ENCODE data around the gene RHOBTB3. TPM values are rescaled to one million over a fixed set of nuclear protein-coding genes. Genes with fewer than 3 reads are reported as not detected.

Gene RHOBTB3
- total RNA-seq, 4 donors from 2014 or later = 40.1 to 134 (median 86.9) TPM

DNA sequence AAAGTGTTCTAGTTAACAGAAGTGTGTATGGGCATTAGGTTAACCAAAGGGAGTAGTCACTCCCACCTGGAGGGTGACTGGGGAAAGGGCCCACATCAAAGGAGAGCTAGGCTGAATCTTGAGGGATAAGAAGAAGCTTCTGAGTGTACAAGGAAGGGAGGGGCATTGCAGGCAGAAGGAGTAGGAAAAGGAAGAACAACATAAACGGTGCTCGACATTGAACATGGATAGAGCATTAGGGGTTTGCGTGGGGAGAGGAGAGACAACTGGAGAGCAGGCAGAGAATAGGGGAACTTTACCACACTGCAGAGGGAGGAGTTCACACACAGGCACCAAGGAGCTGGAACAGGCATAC, 96.7 kb downstream of the RHOBTB3 start:
- no peak overlapping the region for H3K4me3 ChIP-seq
- H3K9me3 ChIP-seq = no peaks in the 10 kb centered on the region
- in situ Hi-C loops (cut with MboI; ENCODE audit: low sequenced_read_pairs in 4 of 4) = loop anchor here in 1 of 4 donors (25.0 kb wide), 1 partner anchor 884 kb away; no protein-coding TSS in a partner anchor
- ATAC-seq = no peak
- no peaks in the 10 kb centered on the region for H3K36me3 ChIP-seq
- TF ChIP-seq, protein P1, sequence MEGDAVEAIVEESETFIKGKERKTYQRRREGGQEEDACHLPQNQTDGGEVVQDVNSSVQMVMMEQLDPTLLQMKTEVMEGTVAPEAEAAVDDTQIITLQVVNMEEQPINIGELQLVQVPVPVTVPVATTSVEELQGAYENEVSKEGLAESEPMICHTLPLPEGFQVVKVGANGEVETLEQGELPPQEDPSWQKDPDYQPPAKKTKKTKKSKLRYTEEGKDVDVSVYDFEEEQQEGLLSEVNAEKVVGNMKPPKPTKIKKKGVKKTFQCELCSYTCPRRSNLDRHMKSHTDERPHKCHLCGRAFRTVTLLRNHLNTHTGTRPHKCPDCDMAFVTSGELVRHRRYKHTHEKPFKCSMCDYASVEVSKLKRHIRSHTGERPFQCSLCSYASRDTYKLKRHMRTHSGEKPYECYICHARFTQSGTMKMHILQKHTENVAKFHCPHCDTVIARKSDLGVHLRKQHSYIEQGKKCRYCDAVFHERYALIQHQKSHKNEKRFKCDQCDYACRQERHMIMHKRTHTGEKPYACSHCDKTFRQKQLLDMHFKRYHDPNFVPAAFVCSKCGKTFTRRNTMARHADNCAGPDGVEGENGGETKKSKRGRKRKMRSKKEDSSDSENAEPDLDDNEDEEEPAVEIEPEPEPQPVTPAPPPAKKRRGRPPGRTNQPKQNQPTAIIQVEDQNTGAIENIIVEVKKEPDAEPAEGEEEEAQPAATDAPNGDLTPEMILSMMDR (IDR thresholded peaks at IDR 0.05 in 4 of 5, conservative IDR thresholded peaks at IDR 0.05 in 1 of 5) = no peak
- no peak for TF ChIP-seq POLR2A (IDR thresholded peaks at IDR 0.05)
- H3K4me1 ChIP-seq = peaks cover 18 to 20% of the 10 kb centered on the region in 2 donors
- H3K27ac ChIP-seq = peak overlapping the region in 1 of 4 donors; percentile 31
- no peaks in the 10 kb centered on the region for H3K27me3 ChIP-seq
- intact Hi-C loops (cut with DNase I; ENCODE audit: low total_unique reads) = no loop called here
- DNase-seq = no peak

DNA sequence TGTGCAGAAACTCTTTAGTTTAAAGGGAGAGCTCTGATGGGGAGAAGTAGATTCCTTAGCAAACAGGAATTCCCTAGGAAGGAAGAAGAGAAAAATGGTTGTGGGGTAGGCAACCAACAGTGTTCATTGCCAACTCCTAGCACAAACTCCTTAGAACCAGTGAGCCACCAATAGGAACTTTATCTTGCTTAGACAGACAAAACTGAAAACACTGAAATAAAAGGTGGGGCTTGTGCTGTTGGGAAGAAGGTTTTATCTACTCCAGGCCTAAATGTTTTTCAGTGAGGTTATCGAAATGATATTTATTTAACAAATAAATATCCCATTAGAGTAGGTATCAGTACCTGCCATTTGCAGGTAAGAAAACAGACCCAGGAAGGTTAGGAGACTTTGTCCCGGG, 99.1 kb downstream of the RHOBTB3 start:
- Histone ChIP-seq H3K9me3 (no peaks in the 10 kb centered on the region), H3K36me3 (no peaks in the 10 kb centered on the region), H3K27me3 (no peaks in the 10 kb centered on the region), H3K4me3 (no peak overlapping the region), H3K27ac (no peak overlapping the region), H3K4me1 (peaks cover 5 to 9% of the 10 kb centered on the region in 2 donors)
- no peak for TF ChIP-seq POLR2A (IDR thresholded peaks at IDR 0.05)
- intact Hi-C loops (cut with DNase I; ENCODE audit: low total_unique reads) = no loop called here
- ATAC-seq (no peak), DNase-seq (no peak)
- in situ Hi-C loops (cut with MboI; ENCODE audit: low sequenced_read_pairs in 4 of 4) = loop anchor here in 2 of 4 donors (10.0 to 25.0 kb wide), 2 partner anchors 875 to 882 kb away; no protein-coding TSS in a partner anchor

DNA sequence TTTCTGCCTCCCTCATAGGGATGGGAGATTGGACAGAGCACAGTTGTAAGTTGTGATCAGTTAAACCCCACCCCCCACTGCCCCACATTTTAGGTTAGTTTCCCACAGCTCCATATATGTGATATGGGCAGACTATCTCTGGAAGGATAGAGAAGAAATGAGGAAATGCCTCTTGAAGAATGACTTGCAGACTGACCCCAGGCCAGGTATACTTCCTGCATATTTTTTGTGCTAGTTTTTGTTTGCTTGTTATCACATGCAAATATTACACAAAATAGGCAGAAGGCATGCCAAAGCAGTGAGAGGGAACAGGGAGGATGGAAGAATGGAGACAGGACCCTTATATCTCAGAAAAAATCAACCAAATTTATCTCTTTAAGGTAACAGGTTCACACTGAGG, 101.5 kb downstream of the RHOBTB3 start:
- Histone ChIP-seq H3K9me3 (no peaks in the 10 kb centered on the region), H3K4me1 (peaks cover 21 to 29% of the 10 kb centered on the region in 2 donors), H3K27me3 (no peaks in the 10 kb centered on the region), H3K36me3 (no peaks in the 10 kb centered on the region), H3K4me3 (no peak overlapping the region), H3K27ac (peak overlapping the region in 2 of 4 donors; percentile 91 to 95)
- in situ Hi-C loops (cut with MboI; ENCODE audit: low sequenced_read_pairs in 4 of 4) (loop anchor here in 2 of 4 donors (10.0 to 25.0 kb wide), 2 partner anchors 872 to 880 kb away; no protein-coding TSS in a partner anchor), intact Hi-C loops (cut with DNase I; ENCODE audit: low total_unique reads) (no loop called here)
- TF ChIP-seq, protein P1 (IDR thresholded peaks at IDR 0.05 in 4 of 5, conservative IDR thresholded peaks at IDR 0.05 in 1 of 5) = no peak
- TF ChIP-seq POLR2A (IDR thresholded peaks at IDR 0.05) = no peak
- DNase-seq (no peak), ATAC-seq (no peak)

DNA sequence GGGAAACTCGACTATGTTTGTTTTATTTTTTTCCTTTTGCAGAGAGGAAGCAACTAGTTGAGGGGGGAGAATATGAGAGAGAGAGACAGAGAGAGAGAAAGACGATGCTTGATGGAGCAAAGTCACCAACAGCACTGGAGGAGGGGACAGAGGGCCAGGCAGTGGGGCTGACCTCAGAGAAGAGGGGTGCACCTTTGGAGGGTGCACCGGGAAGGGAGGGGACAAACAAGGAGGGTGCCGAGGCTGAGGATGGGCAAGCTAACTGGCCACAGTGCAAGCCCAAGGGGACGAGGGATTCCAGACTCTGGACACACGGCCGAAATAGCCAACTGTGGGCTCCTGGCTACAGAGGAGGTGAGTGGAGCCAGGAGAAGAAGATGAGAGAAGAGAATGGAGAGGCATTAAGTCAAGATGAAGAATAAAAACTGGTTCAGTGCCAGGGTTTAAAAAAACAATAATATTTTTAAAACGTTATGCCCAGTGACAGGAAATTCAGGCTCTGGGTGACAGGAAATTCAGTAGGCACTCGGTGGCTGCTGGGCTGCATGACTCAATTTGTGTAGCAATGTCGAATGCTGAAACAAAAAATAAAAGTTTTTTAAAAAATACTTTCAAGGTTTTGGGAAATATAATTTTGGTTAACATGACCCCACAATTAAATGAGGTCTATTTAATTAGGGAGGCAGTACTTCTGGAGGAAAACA, 104.7 kb downstream of the RHOBTB3 start:
- H3K27me3 ChIP-seq = no peaks in the 10 kb centered on the region
- ATAC-seq = no peak
- H3K36me3 ChIP-seq = no peaks in the 10 kb centered on the region
- peaks cover 21 to 56% of the 10 kb centered on the region in 2 donors for H3K4me1 ChIP-seq
- H3K4me3 ChIP-seq = peak overlapping the region; percentile 59 to 78 (median 66)
- intact Hi-C loops (cut with DNase I; ENCODE audit: low total_unique reads) (loop anchor here (1.0 to 5.0 kb wide), 5 partner anchors 7 to 866 kb away; partner anchors contain the start of genes GLRX and RFESD), in situ Hi-C loops (cut with MboI; ENCODE audit: low sequenced_read_pairs in 4 of 4) (loop anchor here in 2 of 4 donors (10.0 to 25.0 kb wide), 2 partner anchors 869 to 876 kb away; no protein-coding TSS in a partner anchor)
- peak in 1 of 2 donors; percentile 55 for DNase-seq
- TF ChIP-seq, protein P1 (IDR thresholded peaks at IDR 0.05 in 4 of 5, conservative IDR thresholded peaks at IDR 0.05 in 1 of 5) = no peak
- no peak for TF ChIP-seq POLR2A (IDR thresholded peaks at IDR 0.05)
- peak overlapping the region; percentile 90 to 95 (median 92) for H3K27ac ChIP-seq
- no peaks in the 10 kb centered on the region for H3K9me3 ChIP-seq

DNA sequence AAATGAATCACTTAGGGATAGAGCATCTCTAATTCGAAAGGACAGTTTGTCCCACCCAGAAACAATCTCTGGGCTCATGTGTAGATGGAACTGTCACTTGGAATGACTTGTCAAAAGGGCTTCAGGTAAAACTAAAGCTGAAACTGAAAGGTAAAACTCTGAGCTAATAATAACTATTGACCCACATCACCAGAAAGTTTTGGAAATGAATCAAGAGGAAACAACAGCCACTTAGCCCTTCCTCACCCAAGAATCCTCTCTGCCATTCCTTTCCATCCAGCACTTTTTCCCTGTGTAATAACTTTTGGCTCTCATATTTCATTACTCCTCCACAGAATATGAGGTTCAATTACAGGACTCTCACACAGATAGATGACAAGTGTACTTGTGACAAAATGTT, 105.4 kb downstream of the RHOBTB3 start:
- peak overlapping the region; percentile 59 to 78 (median 66) for H3K4me3 ChIP-seq
- intact Hi-C loops (cut with DNase I; ENCODE audit: low total_unique reads) = loop anchor here (2.0 to 5.0 kb wide), 4 partner anchors 14 to 866 kb away; partner anchors contain the start of genes GLRX and RFESD
- ATAC-seq (peak; percentile 65 to 66), DNase-seq (peak in 1 of 2 donors; percentile 49)
- H3K27me3 ChIP-seq = no peaks in the 10 kb centered on the region
- H3K27ac ChIP-seq = peak overlapping the region; percentile 90 to 95 (median 92)
- no peaks in the 10 kb centered on the region for H3K36me3 ChIP-seq
- H3K4me1 ChIP-seq = peaks cover 28 to 60% of the 10 kb centered on the region in 2 donors
- in situ Hi-C loops (cut with MboI; ENCODE audit: low sequenced_read_pairs in 4 of 4) = loop anchor here in 2 of 4 donors (10.0 to 25.0 kb wide), 2 partner anchors 868 to 876 kb away; no protein-coding TSS in a partner anchor
- TF ChIP-seq, protein P1 (IDR thresholded peaks at IDR 0.05 in 4 of 5, conservative IDR thresholded peaks at IDR 0.05 in 1 of 5) = no peak
- peak in 1 of 2 donors; percentile 14 for TF ChIP-seq POLR2A (IDR thresholded peaks at IDR 0.05)
- no peaks in the 10 kb centered on the region for H3K9me3 ChIP-seq

All from gastrocnemius medialis (tissue), 4 donors.